ENCODE data around the gene OR7D2.

Gene OR7D2

DNA sequence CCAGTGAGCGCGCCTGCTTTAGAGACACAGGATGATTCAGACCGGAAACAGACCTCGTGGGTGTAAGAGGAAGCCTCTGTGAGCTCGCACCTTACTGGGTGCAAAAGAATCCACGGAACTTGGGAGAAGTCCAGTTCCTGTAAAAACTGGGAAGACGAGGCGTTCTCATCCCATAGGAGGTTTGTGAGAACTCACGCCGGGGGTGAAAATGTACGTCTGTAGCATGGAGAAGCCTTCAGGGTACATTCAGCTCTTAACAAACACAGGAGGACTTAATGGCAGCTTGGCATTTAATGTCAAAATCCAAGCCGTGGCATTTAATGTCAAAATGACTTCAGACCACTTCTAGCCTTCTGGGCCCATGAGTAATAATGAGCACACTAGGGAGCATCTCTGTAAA lies 17.4 kb upstream of the OR7D2 start:
- no peak overlapping the region for H3K4me3 ChIP-seq (ENCODE audit: low read depth, low read length)
- TF ChIP-seq, protein P1, sequence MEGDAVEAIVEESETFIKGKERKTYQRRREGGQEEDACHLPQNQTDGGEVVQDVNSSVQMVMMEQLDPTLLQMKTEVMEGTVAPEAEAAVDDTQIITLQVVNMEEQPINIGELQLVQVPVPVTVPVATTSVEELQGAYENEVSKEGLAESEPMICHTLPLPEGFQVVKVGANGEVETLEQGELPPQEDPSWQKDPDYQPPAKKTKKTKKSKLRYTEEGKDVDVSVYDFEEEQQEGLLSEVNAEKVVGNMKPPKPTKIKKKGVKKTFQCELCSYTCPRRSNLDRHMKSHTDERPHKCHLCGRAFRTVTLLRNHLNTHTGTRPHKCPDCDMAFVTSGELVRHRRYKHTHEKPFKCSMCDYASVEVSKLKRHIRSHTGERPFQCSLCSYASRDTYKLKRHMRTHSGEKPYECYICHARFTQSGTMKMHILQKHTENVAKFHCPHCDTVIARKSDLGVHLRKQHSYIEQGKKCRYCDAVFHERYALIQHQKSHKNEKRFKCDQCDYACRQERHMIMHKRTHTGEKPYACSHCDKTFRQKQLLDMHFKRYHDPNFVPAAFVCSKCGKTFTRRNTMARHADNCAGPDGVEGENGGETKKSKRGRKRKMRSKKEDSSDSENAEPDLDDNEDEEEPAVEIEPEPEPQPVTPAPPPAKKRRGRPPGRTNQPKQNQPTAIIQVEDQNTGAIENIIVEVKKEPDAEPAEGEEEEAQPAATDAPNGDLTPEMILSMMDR (IDR thresholded peaks at IDR 0.05; ENCODE audit: low read depth, low read length) = no peak

DNA sequence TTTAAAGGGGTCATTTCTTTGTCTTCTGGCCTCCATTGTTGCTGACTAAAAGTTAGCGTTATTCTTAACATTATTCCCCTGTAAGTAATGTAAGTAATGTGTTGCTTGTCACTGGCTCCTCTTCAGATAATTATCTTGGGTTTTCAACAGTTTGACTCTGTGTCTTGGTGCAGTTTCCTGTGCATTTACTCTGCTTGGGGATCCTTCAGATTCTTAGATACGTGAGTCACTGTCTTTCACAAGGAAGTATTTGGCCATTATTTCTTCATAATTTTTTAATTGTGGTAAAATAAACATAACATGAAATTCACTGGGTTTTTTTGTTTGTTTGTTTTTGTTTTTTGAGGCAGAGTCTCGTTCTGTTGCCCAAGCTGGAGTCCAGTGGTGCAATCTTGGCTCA lies 13.5 kb upstream of the OR7D2 start:
- TF ChIP-seq, protein P1 (IDR thresholded peaks at IDR 0.05; ENCODE audit: low read depth, low read length) = no peak
- H3K4me3 ChIP-seq (ENCODE audit: low read depth, low read length) = no peak overlapping the region

DNA sequence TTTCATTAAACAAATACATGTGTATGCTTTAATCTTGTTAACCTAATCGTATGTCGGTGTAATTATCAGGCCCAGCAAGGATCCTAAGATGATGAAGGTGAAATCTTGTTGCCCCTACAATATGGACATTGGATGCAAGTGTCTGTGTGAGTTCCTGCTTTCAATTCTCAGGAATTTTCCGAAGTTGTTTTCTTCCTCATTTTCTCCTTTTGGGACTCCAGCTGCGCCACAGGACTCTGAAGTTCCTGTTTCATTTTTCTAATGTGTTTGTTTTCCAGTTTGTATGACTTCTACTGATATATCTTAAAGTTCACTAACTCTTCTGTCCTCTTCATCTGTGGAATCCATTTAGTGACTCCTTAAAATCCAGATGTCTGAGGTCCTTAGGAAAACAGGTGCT lies 11.9 kb upstream of the OR7D2 start:
- TF ChIP-seq, protein P1 (IDR thresholded peaks at IDR 0.05; ENCODE audit: low read depth, low read length) = no peak
- H3K4me3 ChIP-seq (ENCODE audit: low read depth, low read length) = no peak overlapping the region

GRCh38 chr19:9171393-9171991 lies 7.3 kb upstream of the OR7D2 start:
- no peak overlapping the region for H3K4me3 ChIP-seq (ENCODE audit: low read depth, low read length)
- TF ChIP-seq, protein P1 (IDR thresholded peaks at IDR 0.05; ENCODE audit: low read depth, low read length) = no peak

DNA sequence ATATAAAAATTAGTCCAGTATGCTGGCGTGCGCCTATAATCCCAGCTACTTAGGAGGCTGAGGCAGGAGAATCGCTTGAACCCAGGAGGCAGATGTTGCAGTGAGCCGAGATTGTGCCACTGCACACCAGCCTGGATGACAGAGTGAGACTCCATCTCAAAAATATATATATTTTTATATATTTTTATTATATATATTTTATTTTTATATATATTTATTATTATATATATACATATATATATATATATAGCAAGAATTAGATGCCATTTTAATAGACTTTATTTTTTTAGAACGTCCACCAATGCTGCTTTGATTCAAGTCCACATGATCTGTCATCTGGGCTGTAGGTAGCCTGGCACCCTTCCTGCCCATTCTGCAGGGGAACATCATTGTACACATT lies 3.5 kb upstream of the OR7D2 start:
- H3K4me3 ChIP-seq (ENCODE audit: low read depth, low read length) = no peak overlapping the region
- TF ChIP-seq, protein P1 (IDR thresholded peaks at IDR 0.05; ENCODE audit: low read depth, low read length) = no peak

DNA sequence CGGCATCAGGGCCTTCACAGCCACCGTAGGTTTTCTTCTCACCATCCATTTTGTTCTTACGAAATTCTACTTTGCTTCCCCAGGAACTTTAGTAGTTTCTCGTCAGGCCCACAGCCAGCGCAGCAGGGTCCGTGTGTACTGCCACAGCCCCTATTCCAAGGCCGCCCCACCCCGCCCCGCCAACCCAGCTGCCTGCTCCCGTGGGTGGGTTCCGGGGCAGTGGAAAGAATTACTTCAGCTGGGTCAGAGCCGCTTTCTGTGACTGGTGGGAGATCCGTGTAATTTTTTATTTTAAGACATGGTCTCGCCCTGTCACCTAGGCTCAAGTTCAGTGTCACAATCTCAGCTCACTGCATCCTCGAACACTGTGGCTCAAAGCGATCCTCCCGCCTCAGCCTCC lies 4.2 kb downstream of the OR7D2 start:
- TF ChIP-seq, protein P1 (IDR thresholded peaks at IDR 0.05; ENCODE audit: low read depth, low read length) = no peak
- H3K4me3 ChIP-seq (ENCODE audit: low read depth, low read length) = no peak overlapping the region

- TF ChIP-seq, protein P1 (IDR thresholded peaks at IDR 0.05; ENCODE audit: low read depth, low read length) = no peak
- H3K4me3 ChIP-seq (ENCODE audit: low read depth, low read length) = no peak overlapping the region
These were observed 8.4 kb downstream of the OR7D2 start for GRCh38 chr19:9187191-9187590.
